HG03439 (cell line): Measurements from ENCODE around the gene SKAP2.

Experiments
- ATAC-seq: cut with Tn5 transposase; IDR thresholded peaks from one replicate; pipeline ENCODE4 v1.9.1; 2021; ENCODE audit warnings: mild to moderate bottlenecking, moderate library complexity; ENCODE audit not compliant: unreplicated experiment

SKAP2 gene

DNA sequence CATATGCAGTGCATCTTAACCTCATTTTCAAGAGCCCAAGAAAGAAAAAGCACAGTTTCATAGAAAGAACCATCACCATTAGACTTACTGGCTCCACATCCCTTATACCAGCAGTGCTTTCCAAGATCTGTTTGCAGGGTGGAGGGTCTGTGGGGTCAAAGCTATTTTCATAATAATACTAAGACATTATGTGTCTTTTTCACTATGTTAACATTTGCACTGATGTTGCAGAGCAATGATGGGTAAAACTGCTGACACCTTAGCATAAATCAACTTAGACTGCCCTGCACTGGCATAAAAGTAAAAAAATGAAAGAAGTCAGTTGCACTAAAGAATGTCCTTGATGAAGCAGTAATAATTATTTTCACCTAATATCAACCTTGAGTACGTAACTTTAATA lies 166.2 kb downstream of the SKAP2 start:
- no peak for ATAC-seq

DNA sequence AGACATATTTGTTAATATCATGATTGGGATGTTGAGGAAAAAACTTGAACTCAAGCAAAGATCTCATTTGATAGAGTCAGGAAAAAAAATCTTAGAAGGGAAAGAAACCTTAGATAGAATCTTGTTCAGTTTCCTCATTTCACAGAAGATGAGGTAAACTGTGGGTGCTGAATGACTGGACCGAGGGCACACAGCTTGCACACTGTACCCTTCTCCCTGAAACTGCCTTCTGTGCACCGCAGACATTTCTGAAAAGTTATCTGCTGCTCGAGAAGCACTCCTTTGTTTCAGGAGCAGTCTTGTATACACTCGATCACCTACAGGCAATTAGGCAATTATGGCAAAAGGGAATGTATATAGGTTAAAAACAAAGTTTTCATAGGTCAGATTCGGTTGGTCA lies 167.4 kb downstream of the SKAP2 start:
- no peak for ATAC-seq

DNA sequence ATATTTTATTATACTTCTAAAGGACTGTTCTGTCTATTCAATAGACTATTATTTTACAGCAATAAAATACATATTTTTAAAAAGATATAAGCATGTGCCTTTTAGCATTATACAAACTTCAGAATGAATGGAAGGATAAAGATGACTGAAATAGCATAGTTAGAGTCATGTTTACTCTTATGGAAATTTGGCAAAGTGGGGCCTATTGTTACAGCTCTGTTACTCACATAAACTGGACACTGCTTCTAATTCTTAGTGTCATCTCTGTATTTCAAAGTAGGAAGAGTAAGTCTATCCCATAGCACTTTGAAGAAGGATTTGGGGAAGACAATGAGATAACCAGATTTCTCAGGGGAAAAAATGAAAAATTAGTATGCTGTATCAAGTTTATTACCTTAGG lies 168.2 kb downstream of the SKAP2 start:
- ATAC-seq, result no peak

DNA sequence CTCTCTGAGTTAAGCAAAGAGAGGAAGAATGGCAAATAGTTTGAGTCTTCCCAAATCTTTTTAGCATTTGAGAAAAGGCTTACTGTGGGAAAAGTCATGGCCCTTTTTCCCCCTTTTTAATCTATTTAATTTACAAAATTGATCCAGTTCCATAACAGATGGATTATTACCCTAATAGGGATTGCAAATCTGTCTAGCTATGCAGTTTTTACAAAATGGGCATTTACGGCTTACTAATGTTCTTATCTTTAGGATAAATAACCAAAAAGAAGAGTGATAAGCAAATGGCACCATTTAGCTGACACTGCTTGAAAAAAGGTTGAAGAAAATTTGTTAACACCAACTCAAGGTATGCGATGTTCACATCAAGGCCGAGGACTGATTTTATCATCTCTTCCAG lies 169.7 kb downstream of the SKAP2 start:
- ATAC-seq, result no peak

DNA sequence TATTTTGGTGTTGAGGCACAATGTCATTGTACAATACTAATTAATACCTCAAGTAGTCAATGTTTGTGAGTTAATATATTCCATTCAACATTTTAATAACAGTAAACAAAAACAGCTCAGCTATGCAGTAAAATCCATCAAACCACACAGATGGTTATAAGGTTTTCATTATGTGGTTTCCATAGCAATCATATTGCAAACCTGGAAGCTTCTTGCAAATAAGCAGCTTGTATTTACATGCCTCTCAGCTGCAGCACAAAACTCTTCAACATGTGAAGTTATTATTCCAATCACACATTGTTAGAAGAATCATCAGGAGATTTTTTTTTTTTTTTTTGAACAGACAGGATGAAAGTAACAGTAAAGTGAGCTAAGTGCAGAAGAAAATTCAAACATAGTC lies 170.2 kb downstream of the SKAP2 start:
- ATAC-seq, result no peak

DNA sequence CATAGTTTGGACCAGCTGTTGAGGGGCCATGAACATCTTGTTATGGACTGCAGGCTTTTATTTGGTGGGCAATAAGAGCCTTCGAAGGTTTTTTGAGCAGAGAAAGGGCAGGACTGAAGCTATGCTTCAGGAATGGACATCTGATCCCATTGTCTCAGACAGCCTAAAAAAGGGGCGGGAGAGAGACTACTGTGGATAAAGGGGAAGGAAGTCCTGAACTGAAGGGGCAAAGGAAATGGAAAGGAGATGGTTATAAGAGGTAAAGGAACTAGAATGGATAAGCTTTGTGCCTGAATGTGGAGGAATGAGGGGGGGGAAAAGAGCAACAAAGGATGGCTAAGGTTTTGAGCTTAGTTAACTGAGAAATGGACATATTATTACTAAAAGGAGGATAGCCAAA lies 172.5 kb downstream of the SKAP2 start:
- no peak for ATAC-seq

DNA sequence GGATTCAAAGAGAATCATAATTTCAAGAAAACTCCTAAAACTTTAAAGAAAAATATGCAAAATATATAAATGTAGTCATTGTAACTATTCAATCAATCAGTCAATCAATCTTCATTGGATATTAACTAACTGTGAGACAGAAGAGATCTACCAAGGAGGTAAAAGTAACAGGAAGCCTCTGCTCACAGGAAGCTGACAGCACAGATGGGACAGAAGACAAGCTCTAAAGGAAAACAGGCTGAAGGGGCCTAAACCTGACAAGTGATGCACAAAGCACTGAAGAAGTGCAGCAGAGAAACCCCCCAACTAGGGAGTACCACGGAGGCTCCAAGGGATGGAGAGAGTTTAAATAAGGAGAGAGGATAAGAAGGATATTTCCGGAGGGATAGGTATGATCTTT lies 173.0 kb downstream of the SKAP2 start:
- no peak for ATAC-seq

DNA sequence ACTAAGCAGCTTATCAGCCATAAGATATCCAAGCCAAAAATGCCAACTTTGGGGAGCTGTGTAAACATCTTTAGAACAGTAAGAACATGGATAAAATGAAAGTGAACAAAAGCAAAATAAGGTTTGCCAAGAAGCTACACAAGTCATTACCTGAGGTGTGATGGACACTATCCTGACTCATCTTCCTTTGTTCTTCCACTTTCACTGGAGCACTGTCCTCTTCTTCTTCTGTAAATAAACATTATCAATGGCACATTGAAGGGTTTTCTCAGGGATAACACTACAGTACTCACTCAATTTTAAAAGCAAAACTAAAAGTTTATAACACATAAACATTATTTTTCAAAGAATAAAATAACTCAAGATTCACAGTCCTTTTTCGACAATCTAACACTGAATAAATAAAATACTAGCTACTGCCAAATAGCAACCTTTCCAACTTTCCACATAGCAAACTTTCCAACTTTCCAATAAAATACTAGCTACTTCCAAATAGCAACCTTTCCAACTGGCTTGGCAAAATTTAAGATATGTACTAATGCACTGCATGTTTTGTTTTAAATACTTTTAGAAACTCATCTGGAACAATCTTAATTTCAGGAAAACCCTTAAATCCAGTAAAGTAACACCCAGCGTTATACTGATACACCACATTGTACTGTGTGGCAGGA lies 174.1 kb downstream of the SKAP2 start:
- no peak for ATAC-seq

DNA sequence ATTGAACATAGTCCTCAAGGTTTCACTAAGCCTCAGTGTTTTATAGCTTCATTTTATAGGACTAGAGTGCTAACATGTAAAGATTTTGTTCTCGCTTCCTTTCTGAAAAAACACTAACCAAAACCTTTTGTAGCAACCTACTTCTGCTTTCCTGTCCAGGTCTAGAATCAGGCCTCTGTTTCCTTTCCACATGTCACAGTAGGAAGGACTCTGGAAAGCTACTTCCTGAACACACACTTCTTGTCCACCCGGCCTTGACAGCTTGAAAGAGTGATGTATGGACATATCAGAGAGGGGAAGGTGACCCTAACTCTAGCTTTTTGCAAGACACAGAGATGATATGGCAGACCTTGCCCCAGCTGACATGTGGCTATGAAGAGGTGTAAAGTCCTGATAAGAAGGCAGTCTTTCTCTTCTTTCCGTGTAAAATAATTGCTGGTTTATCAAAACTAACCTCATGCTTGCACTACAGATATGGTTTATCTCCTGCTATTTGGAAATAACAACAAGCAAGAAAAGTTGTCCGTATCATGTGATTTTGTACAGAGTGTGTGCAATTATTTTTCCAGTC lies 175.4 kb downstream of the SKAP2 start:
- ATAC-seq, result peak; percentile 68

DNA sequence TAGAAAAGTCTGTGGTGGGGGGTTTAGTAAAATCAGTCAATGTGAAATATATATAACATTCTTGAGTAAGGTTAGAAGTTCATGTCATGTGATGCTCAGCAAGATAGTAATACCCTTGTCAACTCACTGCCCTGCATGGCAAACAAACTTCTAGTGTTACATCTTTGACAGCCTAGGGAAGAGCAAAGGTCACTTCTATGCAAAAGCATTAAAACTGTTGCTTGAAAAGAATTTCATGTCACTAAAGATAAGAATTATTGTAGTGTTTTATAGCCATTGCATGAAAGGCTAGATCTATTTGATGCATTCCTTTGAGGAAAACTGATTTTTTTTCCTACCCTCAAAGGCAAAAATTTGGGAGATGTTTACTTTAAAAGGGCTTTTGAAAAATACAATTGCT lies 176.0 kb downstream of the SKAP2 start:
- no peak for ATAC-seq

DNA sequence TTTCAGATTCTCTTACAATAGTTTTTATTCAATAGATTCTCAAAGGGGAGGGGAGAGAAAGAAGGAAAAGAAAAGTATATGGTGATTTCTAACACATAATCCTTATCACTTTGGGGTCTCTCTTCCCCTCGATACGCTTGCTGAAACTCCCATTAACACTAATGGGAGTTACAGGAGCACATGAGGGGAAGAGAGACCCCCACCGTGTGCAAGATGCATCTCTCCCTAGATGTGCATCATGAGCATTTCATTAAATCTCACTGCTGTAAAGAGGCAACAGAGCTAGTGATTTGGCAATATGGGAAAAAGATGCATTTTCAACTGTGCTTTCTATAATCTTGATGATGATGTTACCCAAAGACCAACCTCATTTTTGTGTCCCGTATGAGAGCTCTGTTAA lies 177.4 kb downstream of the SKAP2 start:
- no peak for ATAC-seq

DNA sequence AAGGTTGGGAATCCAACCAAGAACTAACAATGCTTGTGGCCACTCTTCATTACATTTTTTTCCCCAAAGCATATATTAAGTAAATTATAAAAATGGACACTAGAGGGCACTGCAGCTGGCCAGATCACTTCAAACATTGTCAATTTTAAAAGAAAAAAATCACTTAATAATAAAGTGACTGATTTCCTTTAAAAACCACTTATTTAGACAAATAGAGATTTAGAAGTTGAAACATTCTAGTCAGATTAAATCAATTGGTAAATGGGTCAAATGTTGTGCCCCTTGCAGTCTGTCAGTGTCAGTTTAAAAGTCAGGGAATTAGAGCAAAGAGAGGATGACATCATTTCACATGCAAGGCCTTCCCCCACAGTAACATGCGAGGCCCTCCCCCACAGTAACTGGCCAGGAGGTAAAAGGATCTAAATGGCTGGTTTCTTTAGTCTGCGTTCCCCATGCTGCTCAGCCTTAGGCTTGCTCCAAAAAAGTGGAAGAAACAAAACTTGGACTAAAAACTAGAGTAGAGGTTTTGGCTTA lies 177.9 kb downstream of the SKAP2 start:
- no peak for ATAC-seq

DNA sequence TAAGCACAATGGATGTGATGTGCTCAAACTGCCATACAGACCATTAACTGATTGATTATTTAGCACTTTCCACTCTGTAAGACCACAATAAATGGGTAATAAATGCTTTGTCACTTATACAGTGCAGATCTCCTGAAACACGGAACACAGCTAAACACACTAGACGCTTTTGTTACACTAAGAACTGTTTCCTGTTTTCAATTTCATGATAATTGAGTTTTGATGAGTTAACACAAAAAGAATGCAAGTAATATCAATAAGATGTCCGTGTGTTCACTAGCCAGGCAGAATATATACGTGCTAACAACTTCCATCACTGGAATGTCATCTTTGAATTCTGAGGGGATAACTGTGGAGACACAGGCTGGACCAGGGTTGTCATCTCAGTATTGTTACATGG lies 178.8 kb downstream of the SKAP2 start:
- no peak for ATAC-seq

DNA sequence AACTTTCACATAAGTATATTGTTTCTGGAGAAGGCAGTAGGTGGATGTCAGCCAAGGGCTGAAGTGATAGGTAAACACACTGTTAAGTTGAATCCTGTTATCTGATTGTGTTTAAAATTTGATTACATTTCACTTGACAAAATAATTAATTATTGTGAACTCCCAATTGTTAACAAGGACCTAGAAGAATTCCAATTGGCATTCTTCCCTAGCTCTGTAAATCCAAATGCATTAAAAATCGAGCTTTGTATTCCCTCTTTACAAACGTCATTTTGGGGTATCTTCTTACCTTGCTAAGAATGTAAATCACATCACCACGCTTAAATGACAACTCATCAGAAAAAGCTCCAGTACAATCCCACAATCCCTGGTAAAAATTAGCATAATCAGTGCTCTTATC lies 179.9 kb downstream of the SKAP2 start:
- no peak for ATAC-seq

DNA sequence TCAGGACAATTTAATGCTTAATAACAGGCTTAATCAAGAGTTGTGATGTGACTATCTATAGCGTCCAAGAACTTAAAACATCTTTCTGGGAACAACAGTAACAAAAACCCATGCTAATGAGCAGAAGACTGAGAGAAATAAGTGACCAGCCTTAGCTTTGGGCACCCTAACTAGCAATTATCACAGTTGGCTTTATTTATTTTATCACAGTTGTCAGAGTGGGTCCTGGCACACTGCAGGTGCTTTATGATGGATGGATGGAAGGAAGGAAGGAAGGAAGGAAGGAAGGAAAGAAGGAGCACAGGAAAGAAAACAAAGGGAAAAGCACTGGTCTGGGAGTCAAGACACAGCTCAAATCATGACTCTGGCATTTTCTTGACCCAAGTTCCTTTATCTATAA lies 181.1 kb downstream of the SKAP2 start:
- no peak for ATAC-seq

DNA sequence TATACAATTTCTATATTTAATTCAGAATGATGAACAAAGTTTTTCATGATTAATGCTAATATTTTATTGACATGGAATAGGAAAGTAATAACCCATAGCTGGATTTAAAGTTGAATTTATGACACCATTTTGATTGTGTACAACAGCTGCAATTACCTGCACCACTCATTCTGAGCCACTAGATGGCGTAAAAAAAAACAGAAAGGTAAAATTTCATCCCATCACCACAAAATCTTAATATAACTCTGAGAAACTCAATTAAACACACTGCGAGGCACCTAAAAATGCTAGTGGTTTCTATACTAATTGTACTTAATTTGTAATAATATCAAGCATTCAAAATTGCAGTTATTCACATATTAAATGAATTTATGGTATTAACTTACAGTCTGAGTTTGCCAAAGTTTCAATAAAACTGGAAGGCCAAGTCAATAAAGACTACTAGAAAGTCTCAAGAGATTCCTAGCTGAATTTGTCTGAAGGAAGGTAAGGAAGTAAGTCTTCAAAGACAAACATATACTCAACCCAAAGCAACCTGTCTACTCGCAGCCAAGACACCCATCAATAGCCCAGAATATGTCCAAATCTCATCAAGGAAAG lies 182.5 kb downstream of the SKAP2 start:
- no peak for ATAC-seq

DNA sequence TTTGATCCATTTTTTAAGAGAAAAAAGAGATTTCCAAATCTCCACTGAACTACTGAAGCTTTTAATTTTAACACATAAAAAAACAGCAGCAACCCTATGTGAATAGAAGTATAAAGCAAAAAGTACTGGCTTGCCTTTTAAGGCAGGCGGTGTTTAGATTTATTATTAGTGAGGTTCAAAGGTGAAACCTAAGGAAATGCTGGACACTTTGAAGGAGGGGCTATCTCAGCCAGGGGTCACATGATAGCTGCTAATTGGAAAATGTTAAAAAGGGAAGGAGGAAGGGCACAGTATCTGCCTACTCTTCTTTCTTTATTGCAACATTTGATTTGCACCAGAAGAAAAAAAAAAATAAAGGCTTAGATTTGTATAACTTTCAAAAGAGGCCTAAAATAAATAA lies 183.8 kb downstream of the SKAP2 start:
- ATAC-seq, result no peak

DNA sequence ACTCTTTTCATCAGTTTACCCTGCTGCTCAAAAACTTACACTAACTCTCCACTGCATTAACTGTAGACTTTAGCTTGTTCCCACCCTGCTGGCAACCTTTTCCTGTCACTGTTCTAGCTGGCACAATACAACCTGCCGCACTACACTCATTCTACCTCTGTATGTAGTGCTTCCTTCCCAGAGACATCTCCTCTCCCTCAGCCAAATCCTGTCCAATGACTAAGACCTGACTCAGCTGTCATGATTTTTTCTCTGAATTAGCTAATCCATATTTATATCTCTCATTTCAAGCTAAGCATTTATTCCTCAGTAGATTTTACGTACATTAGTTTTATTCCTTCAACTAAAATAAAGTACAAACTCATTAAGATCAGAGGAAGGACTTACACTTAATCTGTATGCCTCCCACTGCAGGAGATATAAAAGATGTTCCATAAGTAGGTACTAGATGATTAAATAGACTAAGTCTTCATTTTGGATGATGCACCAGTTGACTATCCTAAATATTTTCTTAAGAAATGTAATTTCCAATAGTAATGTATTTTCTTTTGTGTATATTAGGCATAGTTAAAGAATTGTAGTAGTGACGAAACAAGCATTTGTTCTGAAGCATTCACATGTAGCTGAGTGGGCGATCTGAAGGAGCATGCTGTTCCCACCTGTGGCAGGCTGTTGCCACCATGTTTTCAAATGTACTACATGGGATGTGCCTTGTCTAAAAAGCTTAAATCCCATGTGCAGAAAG lies 189.1 kb downstream of the SKAP2 start:
- no peak for ATAC-seq

DNA sequence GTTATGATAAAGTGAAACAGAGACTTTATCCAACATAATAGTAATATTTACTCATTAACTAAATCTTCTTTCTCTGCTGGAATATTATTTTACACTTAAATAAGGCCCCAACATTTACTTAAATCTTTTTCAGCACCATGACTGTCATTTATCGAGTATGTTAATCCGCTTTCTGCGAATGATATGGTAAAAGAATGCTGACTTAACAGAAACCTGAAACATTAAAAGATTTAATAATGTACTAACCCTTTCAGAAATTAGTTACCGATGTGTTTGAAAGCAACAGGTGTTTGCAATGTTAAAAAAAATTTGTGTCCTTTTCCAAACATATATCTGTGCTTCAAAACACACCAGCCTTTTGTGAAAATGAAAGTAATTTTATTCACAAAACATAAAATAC lies 190.5 kb downstream of the SKAP2 start:
- ATAC-seq, result no peak

DNA sequence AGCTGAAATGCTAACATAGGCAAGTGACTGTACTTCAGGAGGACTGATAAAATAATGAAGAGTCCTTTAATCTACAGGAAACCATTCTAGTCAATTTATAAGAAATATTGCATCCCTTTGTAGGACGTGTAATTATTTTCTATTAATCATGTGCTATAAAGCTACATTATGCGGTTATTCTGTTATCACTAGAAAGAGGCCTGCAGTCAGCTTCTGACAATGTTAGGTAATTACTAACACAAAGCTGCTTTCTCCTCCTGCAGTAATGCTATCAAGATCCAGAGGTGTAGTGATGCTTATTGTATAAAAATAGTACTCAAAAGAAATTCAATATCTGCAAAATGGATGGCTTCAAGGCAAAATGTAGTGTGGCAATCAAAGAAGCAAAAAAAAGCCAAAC lies 191.1 kb downstream of the SKAP2 start:
- ATAC-seq, result no peak

DNA sequence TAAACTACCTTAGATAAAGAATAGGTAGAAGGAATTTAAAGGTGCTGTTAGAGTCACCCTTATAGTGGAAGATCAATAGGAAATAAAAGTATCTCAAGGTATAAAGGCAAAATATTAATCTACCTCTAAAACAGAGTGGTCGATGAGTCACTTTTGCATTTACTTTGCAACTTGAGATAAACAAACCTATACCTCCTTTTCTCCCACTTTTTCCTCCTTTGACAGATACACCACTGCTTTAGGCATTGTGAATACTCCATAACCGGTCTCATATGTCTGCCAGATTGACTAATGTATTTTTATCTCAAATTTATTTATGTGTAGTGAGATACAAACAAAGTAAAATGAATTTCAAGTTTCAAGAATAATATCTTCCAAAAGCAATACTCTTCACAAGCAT lies 193.5 kb downstream of the SKAP2 start:
- no peak for ATAC-seq

DNA sequence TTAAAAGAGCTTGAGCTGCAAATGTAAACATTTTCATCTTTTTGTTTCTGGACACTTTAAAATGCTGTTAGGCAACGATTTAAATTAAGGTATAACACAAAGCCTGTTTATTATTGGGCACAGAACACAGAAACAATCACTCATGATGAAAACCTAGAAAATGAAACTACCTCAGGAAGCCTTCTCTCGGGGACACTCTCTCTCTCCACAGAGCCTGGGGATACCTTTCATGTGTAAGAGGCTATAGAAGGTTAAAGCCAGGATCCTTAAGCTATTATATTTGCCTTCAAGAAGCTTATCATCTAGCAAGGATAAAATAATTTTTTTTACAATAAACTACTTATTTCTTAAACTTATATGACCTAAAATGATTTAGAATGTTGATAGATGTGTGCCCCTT lies 194.1 kb downstream of the SKAP2 start:
- no peak for ATAC-seq
